BLaER1 treated with 17β-estradiol and CSF1 and Interleukin-3, amounts not matched to agents 10 nM and 100 nM (cell line): ENCODE data around the gene RFX3.

Source experiments
- H3K27ac ChIP-seq, 11 experiments: shearing (Covaris generic); formaldehyde crosslinking; 2 replicates each; pipeline ENCODE4 v1.8.1; 2022
- H3K27me3 ChIP-seq, 11 experiments: shearing (Covaris generic); formaldehyde crosslinking; 2 replicates each; pipeline ENCODE4 v1.8.1; 2022
- H3K36me3 ChIP-seq, 11 experiments: shearing (Covaris generic); formaldehyde crosslinking; 2 replicates each; pipeline ENCODE4 v1.8.1; 2022
- H3K4me1 ChIP-seq, 10 experiments: shearing (Covaris generic); formaldehyde crosslinking; 2 replicates each; pipeline ENCODE4 v1.8.1; 2022
- H3K4me2 ChIP-seq, 11 experiments: shearing (Covaris generic); formaldehyde crosslinking; 2 replicates each; pipeline ENCODE4 v1.8.1; 2022
- H3K4me3 ChIP-seq, 10 experiments: shearing (Covaris generic); formaldehyde crosslinking; 2 replicates each; pipeline ENCODE4 v1.8.1; 2022
- H3K9ac ChIP-seq, 11 experiments: shearing (Covaris generic); formaldehyde crosslinking; 2 replicates each; pipeline ENCODE4 v1.8.1; 2022
- H3K9me3 ChIP-seq, 11 experiments: shearing (Covaris generic); formaldehyde crosslinking; replicated peaks in 1 of 11; 2 replicates each; pipeline ENCODE4 v1.8.1; 2022
- H4K20me1 ChIP-seq, 11 experiments: shearing (Covaris generic); formaldehyde crosslinking; 2 replicates each; pipeline ENCODE4 v1.8.1; 2022
- Cebpa-rat ChIP-seq, 11 experiments: shearing (Covaris generic); IDR thresholded peaks; 2 replicates each; pipeline ENCODE4 v1.8.1; 2022

The RFX3 gene

DNA sequence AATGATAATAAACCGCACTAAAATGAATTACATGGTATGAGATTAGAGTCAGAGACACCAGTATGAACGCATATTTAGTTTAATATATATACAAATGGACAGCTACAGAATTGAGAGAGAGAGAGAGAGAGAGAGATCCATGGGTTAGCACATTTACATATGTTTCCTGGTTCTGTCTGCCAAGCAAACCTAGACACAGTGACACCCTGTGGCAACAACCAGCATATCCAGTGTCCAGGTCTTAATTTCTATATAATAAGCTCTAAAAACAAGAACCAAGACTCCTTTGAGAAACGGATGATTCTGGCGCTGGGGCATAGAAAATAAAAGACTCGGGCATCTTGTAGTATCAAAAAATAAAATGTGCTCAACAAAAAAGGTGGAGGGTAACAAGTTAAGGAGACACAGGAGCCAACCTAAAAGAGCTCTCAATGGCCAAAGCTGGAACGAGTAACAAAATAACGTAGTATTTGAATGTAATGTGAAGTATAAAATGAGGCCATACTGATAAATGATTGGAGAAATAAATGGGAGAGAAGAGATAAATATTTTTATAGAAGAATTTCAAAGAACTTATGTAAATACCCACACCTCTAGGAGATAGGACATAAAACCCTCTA lies 84.5 kb downstream of the RFX3 start:
- no peak overlapping the region for H3K9ac ChIP-seq
- no peaks in the 10 kb centered on the region for H4K20me1 ChIP-seq
- TF ChIP-seq Cebpa-rat (IDR thresholded peaks at IDR 0.05) = no peak
- H3K27ac ChIP-seq = no peak overlapping the region
- H3K4me3 ChIP-seq = no peak overlapping the region
- H3K4me2 ChIP-seq = no peak overlapping the region
- H3K36me3 ChIP-seq = peaks cover 0 to 9% (median 0%) of the 10 kb centered on the region in 11 experiments; a peak in 5 of 22 replicates
- H3K27me3 ChIP-seq = no peaks in the 10 kb centered on the region
- no peaks in the 10 kb centered on the region for H3K4me1 ChIP-seq
- no peaks in the 10 kb centered on the region; a peak in 1 of 22 replicates for H3K9me3 ChIP-seq

DNA sequence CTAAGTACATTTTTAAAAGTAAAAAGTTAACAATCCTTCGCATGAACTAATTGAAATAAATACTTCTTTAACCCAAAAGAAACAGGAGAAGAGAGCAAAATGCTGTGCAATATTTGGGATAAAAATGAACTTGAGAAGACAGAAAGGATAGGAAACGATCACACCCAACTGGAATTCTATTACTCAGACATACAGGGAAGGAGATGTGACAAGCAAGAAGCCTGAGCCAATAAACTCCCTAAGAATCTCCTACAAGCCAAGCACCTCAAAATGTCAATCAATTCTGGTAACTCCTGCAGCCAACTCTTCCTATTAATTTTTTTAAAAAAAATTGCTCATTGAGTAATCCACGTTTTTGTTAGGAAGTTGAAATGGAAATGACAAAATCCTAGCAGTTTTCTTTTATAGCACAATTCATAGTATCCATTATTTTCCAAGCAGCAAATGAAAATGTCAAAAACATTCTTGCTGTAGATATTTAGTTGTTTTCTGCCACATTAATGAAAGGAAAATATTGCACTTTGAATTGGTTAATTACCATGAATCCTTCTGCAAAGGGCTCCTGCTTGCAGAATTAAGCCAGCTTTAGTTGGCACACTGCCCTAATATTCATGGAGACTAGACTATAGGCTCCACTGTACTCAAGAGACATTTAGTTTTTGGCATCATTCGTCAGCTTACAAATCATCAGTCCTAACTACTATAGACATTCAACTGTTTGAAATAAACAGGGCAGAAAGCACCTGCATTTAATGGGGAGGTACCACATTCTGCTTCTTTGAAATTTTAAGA lies 89.0 kb downstream of the RFX3 start:
- Histone ChIP-seq H3K27ac (no peak overlapping the region), H3K4me1 (no peaks in the 10 kb centered on the region), H3K4me2 (no peak overlapping the region), H4K20me1 (no peaks in the 10 kb centered on the region), H3K36me3 (peaks cover 0 to 19% (median 0%) of the 10 kb centered on the region in 11 experiments; a peak in 4 of 22 replicates), H3K9ac (no peak overlapping the region), H3K4me3 (no peak overlapping the region), H3K27me3 (no peaks in the 10 kb centered on the region), H3K9me3 (no peaks in the 10 kb centered on the region)
- TF ChIP-seq Cebpa-rat (IDR thresholded peaks at IDR 0.05) = no peak

DNA sequence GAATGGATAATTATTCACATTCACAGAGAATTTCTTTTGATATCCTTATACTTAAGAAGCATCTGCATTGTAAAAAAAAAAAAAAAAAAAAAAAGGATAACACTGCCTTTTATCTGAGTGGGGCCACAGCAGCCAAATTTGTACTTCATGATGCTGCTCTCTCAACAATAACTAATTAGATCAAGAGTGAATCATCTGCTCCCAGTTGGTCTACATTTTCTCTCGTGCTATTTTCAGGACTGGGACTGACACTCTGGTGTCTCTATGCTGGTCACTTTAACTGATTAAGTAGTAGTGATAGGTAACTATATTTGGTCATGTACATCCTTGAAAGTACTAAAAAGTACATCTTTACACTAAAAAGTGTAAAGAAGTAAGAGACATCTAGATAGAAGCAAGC lies 90.1 kb downstream of the RFX3 start:
- no peaks in the 10 kb centered on the region for H3K9me3 ChIP-seq
- H3K27ac ChIP-seq = no peak overlapping the region
- no peak overlapping the region for H3K9ac ChIP-seq
- H3K27me3 ChIP-seq = no peaks in the 10 kb centered on the region
- no peak for TF ChIP-seq Cebpa-rat (IDR thresholded peaks at IDR 0.05)
- H3K4me1 ChIP-seq = no peaks in the 10 kb centered on the region
- H3K36me3 ChIP-seq = peaks cover 0 to 19% (median 0%) of the 10 kb centered on the region in 11 experiments; a peak in 4 of 22 replicates
- H4K20me1 ChIP-seq = no peaks in the 10 kb centered on the region
- no peak overlapping the region for H3K4me3 ChIP-seq
- H3K4me2 ChIP-seq = no peak overlapping the region

DNA sequence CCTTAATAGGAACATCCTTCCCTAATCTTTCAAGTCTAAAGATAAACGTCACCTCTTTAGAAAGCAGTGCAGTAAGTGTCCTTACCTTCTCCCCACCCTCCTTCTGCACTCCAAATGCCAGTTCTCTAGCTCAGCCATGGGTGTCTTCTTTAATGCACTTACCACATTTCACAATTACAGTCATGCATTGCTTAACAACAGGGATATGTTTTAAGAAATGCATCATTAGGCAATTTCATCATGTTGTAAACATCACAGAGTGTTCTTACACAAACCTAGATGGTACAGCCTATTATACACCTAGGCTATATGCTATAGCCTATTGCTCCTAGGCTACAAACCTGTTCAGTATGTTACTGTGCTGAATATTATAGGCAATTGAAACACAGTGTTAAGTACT lies 91.2 kb downstream of the RFX3 start:
- H3K27me3 ChIP-seq = no peaks in the 10 kb centered on the region
- no peak for TF ChIP-seq Cebpa-rat (IDR thresholded peaks at IDR 0.05)
- H3K36me3 ChIP-seq = peaks cover 0 to 19% (median 0%) of the 10 kb centered on the region in 11 experiments; a peak in 4 of 22 replicates

DNA sequence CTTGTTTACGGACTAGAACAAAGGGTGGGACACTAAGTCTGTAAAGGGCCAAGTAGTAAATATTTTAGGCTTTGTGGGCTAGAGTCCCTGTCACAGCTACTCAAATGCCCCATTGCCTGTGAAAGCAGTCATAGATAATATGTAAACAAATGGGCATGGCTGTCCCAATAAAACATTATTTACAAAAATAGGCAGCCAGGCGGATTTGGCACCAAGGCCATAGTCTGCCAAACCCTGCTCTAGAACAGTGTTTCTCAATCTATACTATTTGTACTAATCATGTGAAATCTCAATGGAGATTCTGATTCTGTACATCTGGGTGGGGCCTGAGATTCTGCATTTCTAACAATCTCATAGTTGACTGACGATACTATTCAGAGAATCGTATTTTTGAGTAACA lies 92.0 kb downstream of the RFX3 start:
- Histone ChIP-seq H3K9me3 (no peaks in the 10 kb centered on the region; a peak in 1 of 22 replicates), H4K20me1 (no peaks in the 10 kb centered on the region), H3K4me1 (no peaks in the 10 kb centered on the region), H3K4me2 (no peak overlapping the region), H3K27ac (no peak overlapping the region), H3K4me3 (no peak overlapping the region), H3K27me3 (no peaks in the 10 kb centered on the region), H3K9ac (no peak overlapping the region), H3K36me3 (peaks cover 0 to 19% (median 0%) of the 10 kb centered on the region in 11 experiments; a peak in 4 of 22 replicates)
- TF ChIP-seq Cebpa-rat (IDR thresholded peaks at IDR 0.05) = no peak

More for the DNA sequence above, 91.2 kb downstream of the RFX3 start:
- no peaks in the 10 kb centered on the region; a peak in 1 of 22 replicates for H3K9me3 ChIP-seq
- no peak overlapping the region for H3K4me2 ChIP-seq
- H3K4me3 ChIP-seq = no peak overlapping the region
- no peaks in the 10 kb centered on the region for H4K20me1 ChIP-seq
- no peaks in the 10 kb centered on the region for H3K4me1 ChIP-seq
- H3K9ac ChIP-seq = no peak overlapping the region
- H3K27ac ChIP-seq = no peak overlapping the region

DNA sequence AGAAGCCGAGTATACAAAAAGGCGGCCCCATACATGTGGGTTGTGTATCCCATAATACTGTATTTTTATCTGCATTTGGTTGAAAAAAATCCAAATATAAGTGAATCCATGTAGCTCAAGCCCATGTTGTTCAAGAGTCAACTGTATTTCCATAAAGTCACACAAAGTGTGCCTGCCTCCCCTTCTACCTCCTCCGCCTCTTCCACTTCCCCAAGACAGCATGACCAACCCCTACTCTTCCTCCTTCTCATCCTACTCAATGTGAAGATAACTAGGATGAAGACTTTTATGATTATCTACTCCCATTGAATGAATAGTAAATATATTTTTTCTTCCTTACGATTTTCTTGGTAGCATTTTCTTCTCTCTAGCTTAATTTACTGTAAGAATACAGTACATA lies 92.7 kb downstream of the RFX3 start:
- Histone ChIP-seq H3K4me2 (no peak overlapping the region), H4K20me1 (no peaks in the 10 kb centered on the region), H3K9ac (no peak overlapping the region), H3K9me3 (no peaks in the 10 kb centered on the region; a peak in 1 of 22 replicates), H3K27me3 (no peaks in the 10 kb centered on the region), H3K4me3 (no peak overlapping the region), H3K36me3 (peaks cover 0 to 19% (median 0%) of the 10 kb centered on the region in 11 experiments; a peak in 4 of 22 replicates), H3K4me1 (no peaks in the 10 kb centered on the region), H3K27ac (no peak overlapping the region)
- no peak for TF ChIP-seq Cebpa-rat (IDR thresholded peaks at IDR 0.05)

DNA sequence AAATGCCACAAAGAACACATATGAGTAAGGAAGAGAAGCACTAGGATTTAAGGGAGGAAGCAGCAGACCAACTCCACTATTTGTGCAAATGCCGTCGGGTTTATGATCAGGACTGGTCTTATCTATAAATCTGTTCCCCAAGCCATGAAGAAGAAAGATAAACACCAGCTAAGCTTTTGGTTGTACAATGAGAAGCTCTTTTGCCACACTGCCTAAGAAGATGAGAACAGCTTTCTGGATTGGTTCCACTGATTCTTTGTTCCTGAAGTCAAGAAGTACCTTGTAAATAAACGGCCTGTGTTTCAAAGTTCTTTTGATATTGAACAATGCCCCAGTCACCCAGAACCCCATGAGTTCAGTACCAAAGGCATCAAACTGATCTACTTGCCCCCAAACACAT lies 93.9 kb downstream of the RFX3 start:
- Histone ChIP-seq H3K9ac (no peak overlapping the region), H3K4me1 (no peaks in the 10 kb centered on the region), H3K27ac (no peak overlapping the region), H3K4me2 (no peak overlapping the region), H4K20me1 (no peaks in the 10 kb centered on the region), H3K4me3 (no peak overlapping the region), H3K9me3 (peaks cover 0 to 6% (median under 1%) of the 10 kb centered on the region in 11 experiments; a peak in 7 of 22 replicates), H3K27me3 (no peaks in the 10 kb centered on the region), H3K36me3 (peaks cover 0 to 10% (median 0%) of the 10 kb centered on the region in 11 experiments; a peak in 1 of 22 replicates)
- TF ChIP-seq Cebpa-rat (IDR thresholded peaks at IDR 0.05) = no peak

DNA sequence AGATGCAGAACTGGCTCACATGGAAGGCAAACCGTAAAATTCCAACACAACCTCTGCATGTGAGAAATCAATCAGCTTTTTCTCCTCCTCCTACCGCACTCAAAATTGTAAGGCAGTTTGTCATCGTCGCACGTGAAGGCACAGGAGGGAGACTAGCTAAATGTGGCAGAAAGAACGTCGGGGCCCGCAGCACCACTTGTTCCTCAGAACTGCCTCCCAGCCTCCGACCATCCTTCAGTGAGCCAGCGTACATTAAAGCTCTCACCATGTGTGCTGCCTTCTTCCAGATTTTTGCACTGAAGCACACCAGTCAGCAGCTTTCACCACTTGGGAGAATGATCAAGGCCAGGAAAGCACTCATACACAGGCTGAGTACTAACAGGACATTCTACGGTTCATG lies 105.9 kb downstream of the RFX3 start:
- Histone ChIP-seq H3K4me2 (no peak overlapping the region), H3K27me3 (no peaks in the 10 kb centered on the region), H3K36me3 (peaks cover 0 to 12% (median 2%) of the 10 kb centered on the region in 11 experiments; a peak in 5 of 22 replicates), H3K4me1 (no peaks in the 10 kb centered on the region), H4K20me1 (no peaks in the 10 kb centered on the region; a peak in 1 of 22 replicates), H3K9ac (no peak overlapping the region), H3K27ac (no peak overlapping the region), H3K9me3 (peaks cover 2 to 6% (median 4%) of the 10 kb centered on the region in 11 experiments; a peak in 20 of 22 replicates), H3K4me3 (no peak overlapping the region)
- TF ChIP-seq Cebpa-rat (IDR thresholded peaks at IDR 0.05) = no peak

DNA sequence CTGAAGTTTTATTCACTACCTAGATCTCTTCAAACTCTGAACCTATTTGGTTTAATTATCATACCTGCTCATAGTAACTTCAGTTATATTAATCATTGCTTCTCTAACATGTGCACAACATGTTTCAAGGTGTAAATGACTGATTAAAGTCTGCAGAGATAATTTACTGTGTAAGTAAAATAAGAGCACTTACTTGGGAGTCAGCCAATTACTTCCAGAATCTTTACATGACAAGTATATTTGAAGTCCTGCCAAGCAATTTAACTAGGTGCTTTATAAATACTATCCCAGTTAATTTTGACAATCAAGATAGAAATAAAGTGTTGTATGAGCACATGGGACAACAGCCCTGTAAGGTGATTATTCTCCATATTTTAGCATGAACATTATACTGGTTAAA lies 109.9 kb downstream of the RFX3 start:
- H3K9me3 ChIP-seq = no peaks in the 10 kb centered on the region
- no peak overlapping the region for H3K27ac ChIP-seq
- no peak overlapping the region for H3K4me2 ChIP-seq
- no peak overlapping the region for H3K9ac ChIP-seq
- H3K4me3 ChIP-seq = no peak overlapping the region
- no peaks in the 10 kb centered on the region for H3K27me3 ChIP-seq
- 0 out of 22 replicates have a peak, but pooled peaks cover 0 to 8% (median 0%) of the 10 kb centered on the region in 11 experiments for H3K36me3 ChIP-seq
- no peaks in the 10 kb centered on the region; a peak in 1 of 22 replicates for H4K20me1 ChIP-seq
- no peak for TF ChIP-seq Cebpa-rat (IDR thresholded peaks at IDR 0.05)
- no peaks in the 10 kb centered on the region for H3K4me1 ChIP-seq
